ENCODE measurements around the gene SLC31A1.

Gene SLC31A1

GRCh38 chr9:113183956-113184488 lies 37.3 kb upstream of the SLC31A1 start:
- TF ChIP-seq CTCF (conservative IDR thresholded peaks at IDR 0.05; ENCODE audit: low read depth, low read length) = no peak
- H3K4me3 ChIP-seq (ENCODE audit: low read depth, low read length) = no peak overlapping the region
- no peak for DNase-seq (ENCODE audit: low read depth)

- peak; percentile 37 for DNase-seq (ENCODE audit: low read depth)
- no peak overlapping the region for H3K4me3 ChIP-seq (ENCODE audit: low read depth, low read length)
- no peak for TF ChIP-seq CTCF (conservative IDR thresholded peaks at IDR 0.05; ENCODE audit: low read depth, low read length)
Observed at GRCh38 chr9:113184539-113184938, 36.8 kb upstream of the SLC31A1 start.

DNA sequence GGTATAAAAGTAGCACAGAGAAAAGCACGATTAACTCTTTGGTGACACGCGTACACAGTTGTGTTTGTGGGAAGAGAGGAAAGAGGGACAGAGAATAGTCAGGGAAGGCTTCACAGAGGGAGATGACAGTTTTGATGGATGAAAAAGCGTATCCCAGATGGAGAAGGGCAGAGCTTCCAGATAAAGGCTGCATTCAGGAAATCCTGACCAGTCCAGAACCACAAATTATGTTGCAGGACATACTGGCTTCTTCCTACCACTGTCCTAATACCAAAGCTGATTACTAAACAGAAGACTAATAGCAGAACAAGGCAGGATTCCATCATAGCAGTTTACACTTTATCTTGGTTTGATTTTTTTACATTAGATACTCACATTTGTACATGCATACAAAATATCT lies 36.1 kb upstream of the SLC31A1 start:
- no peak for TF ChIP-seq CTCF (conservative IDR thresholded peaks at IDR 0.05; ENCODE audit: low read depth, low read length)
- no peak overlapping the region for H3K4me3 ChIP-seq (ENCODE audit: low read depth, low read length)
- no peak for DNase-seq (ENCODE audit: low read depth)

- no peak overlapping the region for H3K4me3 ChIP-seq (ENCODE audit: low read depth, low read length)
- no peak for DNase-seq (ENCODE audit: low read depth)
- TF ChIP-seq CTCF (conservative IDR thresholded peaks at IDR 0.05; ENCODE audit: low read depth, low read length) = no peak
Observed at GRCh38 chr9:113186137-113186755, 35.1 kb upstream of the SLC31A1 start.

- DNase-seq (ENCODE audit: low read depth) = peak; percentile 98
Observed at GRCh38 chr9:113187929-113188595, 33.3 kb upstream of the SLC31A1 start.

GRCh38 chr9:113192455-113192854 lies 28.9 kb upstream of the SLC31A1 start:
- H3K4me3 ChIP-seq (ENCODE audit: low read depth, low read length) = no peak overlapping the region
- no peak for TF ChIP-seq CTCF (conservative IDR thresholded peaks at IDR 0.05; ENCODE audit: low read depth, low read length)
- DNase-seq (ENCODE audit: low read depth) = no peak

More at GRCh38 chr9:113187929-113188595, 33.3 kb upstream of the SLC31A1 start:
- peak overlapping the region; percentile 59 for H3K4me3 ChIP-seq (ENCODE audit: low read depth, low read length)
- TF ChIP-seq CTCF (conservative IDR thresholded peaks at IDR 0.05; ENCODE audit: low read depth, low read length) = no peak
